Measurements from ENCODE around the gene FHIT.

FHIT gene

DNA sequence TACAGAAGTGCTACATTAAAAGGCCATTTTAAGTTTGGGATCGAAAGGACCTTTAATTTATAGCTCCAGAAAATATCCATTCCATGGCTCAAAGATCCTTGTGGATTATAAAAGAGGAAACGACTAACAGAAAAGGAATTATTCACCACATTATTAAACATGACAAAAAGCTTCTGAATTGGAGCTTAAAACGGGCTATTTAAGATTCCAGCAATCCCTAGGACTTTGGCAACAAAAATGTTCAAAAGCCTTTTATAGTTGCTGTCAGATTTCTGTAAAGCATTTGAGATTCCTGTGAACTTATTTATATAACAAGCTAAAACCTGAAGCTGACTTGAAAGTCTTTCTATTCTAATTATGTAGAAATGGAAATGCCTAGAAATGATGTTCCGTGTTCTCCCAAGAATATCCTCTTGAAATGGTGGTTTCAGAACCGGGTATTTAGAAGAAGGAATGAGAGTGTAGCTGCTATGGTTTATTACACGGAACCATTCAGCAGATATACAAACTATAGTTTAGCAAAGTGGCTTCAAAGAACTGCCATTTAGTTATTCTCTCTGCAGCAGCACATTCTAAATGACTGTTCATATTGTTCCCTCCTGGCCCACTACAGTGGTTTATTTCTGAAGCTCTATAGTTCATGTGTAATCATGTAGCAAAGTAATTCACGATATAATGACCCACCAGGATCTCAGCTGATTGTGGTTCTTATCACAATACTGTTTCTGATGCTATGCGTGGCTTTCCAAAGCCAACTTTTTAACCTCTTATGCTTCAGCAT lies 961.7 kb downstream of the FHIT start:
- Histone ChIP-seq H3K36me3 (ENCODE audit: control insufficient read depth, insufficient read depth, low read length) (no peaks in the 10 kb centered on the region), H3K4me3 (ENCODE audit: low read depth, low read length) (no peak overlapping the region), H3K27ac (ENCODE audit: low read depth, low read length) (no peak overlapping the region), H3K27me3 (ENCODE audit: control insufficient read depth, insufficient read depth, low read length) (no peaks in the 10 kb centered on the region), H3K4me1 (ENCODE audit: control insufficient read depth, insufficient read depth, low read length) (no peaks in the 10 kb centered on the region), H3K9ac (ENCODE audit: low read length) (no peak overlapping the region), H3K9me3 (ENCODE audit: control insufficient read depth, insufficient read depth, low read depth, low read length) (no peaks in the 10 kb centered on the region)

DNA sequence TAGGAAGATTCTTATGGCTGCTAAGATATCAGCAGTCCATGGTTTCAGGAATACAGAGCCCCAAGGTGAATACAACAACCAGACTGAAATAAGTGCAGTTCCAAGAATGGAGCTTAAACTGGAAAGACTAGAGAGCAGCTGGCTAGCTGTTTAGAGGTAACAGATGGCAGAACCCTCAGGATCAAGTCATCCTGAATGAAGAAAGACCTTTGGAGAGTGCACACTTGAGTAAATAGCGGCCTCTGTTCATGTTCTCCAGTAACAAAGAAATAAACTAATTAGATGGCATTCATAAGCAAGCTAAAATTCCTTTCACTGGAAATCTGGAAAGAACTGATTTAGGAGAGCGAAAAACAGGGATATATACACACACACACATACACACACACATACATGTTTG lies 968.4 kb downstream of the FHIT start:
- no peak overlapping the region for H3K4me3 ChIP-seq (ENCODE audit: low read depth, low read length)
- H3K9ac ChIP-seq (ENCODE audit: low read length): no peak overlapping the region
- H3K27ac ChIP-seq (ENCODE audit: low read depth, low read length): no peak overlapping the region
- no peaks in the 10 kb centered on the region for H3K36me3 ChIP-seq (ENCODE audit: control insufficient read depth, insufficient read depth, low read length)
- H3K4me1 ChIP-seq (ENCODE audit: control insufficient read depth, insufficient read depth, low read length): no peaks in the 10 kb centered on the region
- no peaks in the 10 kb centered on the region for H3K9me3 ChIP-seq (ENCODE audit: control insufficient read depth, insufficient read depth, low read depth, low read length)
- no peaks in the 10 kb centered on the region for H3K27me3 ChIP-seq (ENCODE audit: control insufficient read depth, insufficient read depth, low read length)

- H3K36me3 ChIP-seq (ENCODE audit: control insufficient read depth, insufficient read depth, low read length): no peaks in the 10 kb centered on the region
- 0 out of 2 replicates have a peak, but pooled peaks cover 2% of the 10 kb centered on the region for H3K9me3 ChIP-seq (ENCODE audit: control insufficient read depth, insufficient read depth, low read depth, low read length)
- H3K27ac ChIP-seq (ENCODE audit: low read depth, low read length): no peak overlapping the region
- no peak overlapping the region for H3K4me3 ChIP-seq (ENCODE audit: low read depth, low read length)
- H3K9ac ChIP-seq (ENCODE audit: low read length): no peak overlapping the region
- H3K27me3 ChIP-seq (ENCODE audit: control insufficient read depth, insufficient read depth, low read length): no peaks in the 10 kb centered on the region
- H3K4me1 ChIP-seq (ENCODE audit: control insufficient read depth, insufficient read depth, low read length): no peaks in the 10 kb centered on the region
Measured at GRCh38 chr3:60281970-60282369, 969.3 kb downstream of the FHIT start.

GRCh38 chr3:60277361-60277800 lies 973.9 kb downstream of the FHIT start:
- H3K27ac ChIP-seq (ENCODE audit: low read depth, low read length): no peak overlapping the region
- H3K9me3 ChIP-seq (ENCODE audit: control insufficient read depth, insufficient read depth, low read depth, low read length): 0 out of 2 replicates have a peak, but pooled peaks cover 2% of the 10 kb centered on the region
- H3K36me3 ChIP-seq (ENCODE audit: control insufficient read depth, insufficient read depth, low read length): no peaks in the 10 kb centered on the region
- H3K4me3 ChIP-seq (ENCODE audit: low read depth, low read length): no peak overlapping the region
- H3K9ac ChIP-seq (ENCODE audit: low read length): no peak overlapping the region
- no peaks in the 10 kb centered on the region for H3K4me1 ChIP-seq (ENCODE audit: control insufficient read depth, insufficient read depth, low read length)
- no peaks in the 10 kb centered on the region for H3K27me3 ChIP-seq (ENCODE audit: control insufficient read depth, insufficient read depth, low read length)

GRCh38 chr3:60276615-60277014 lies 974.6 kb downstream of the FHIT start:
- Histone ChIP-seq H3K4me3 (ENCODE audit: low read depth, low read length) (no peak overlapping the region), H3K27me3 (ENCODE audit: control insufficient read depth, insufficient read depth, low read length) (no peaks in the 10 kb centered on the region), H3K4me1 (ENCODE audit: control insufficient read depth, insufficient read depth, low read length) (no peaks in the 10 kb centered on the region), H3K27ac (ENCODE audit: low read depth, low read length) (no peak overlapping the region), H3K9ac (ENCODE audit: low read length) (no peak overlapping the region), H3K9me3 (ENCODE audit: control insufficient read depth, insufficient read depth, low read depth, low read length) (0 out of 2 replicates have a peak, but pooled peaks cover 2% of the 10 kb centered on the region), H3K36me3 (ENCODE audit: control insufficient read depth, insufficient read depth, low read length) (no peaks in the 10 kb centered on the region)

DNA sequence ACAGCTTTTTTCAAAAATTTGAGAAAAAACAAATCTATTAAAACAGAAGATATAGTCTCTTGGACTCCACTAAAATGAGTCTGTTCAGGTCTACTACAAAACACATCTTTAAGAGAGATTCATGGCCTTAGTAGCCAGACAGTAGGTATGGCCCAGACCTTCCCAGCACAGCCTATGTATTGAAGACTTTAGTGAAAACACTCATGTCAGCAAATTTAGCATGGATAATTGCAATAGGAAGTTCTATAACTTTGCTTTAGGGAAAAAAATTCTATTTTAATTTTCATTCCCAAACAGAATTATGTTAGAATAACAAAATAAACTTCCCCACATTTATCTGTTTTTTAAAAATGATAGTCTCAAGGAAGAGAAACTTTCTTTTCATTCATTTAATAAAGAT lies 976.6 kb downstream of the FHIT start:
- no peak overlapping the region for H3K4me3 ChIP-seq (ENCODE audit: low read depth, low read length)

GRCh38 chr3:60274098-60274497 lies 977.2 kb downstream of the FHIT start:
- H3K36me3 ChIP-seq (ENCODE audit: control insufficient read depth, insufficient read depth, low read length): no peaks in the 10 kb centered on the region
- H3K4me3 ChIP-seq (ENCODE audit: low read depth, low read length): no peak overlapping the region
- H3K27ac ChIP-seq (ENCODE audit: low read depth, low read length): no peak overlapping the region
- no peaks in the 10 kb centered on the region for H3K27me3 ChIP-seq (ENCODE audit: control insufficient read depth, insufficient read depth, low read length)
- 0 out of 2 replicates have a peak, but pooled peaks cover 2% of the 10 kb centered on the region for H3K9me3 ChIP-seq (ENCODE audit: control insufficient read depth, insufficient read depth, low read depth, low read length)
- no peaks in the 10 kb centered on the region for H3K4me1 ChIP-seq (ENCODE audit: control insufficient read depth, insufficient read depth, low read length)
- H3K9ac ChIP-seq (ENCODE audit: low read length): no peak overlapping the region

More for the DNA sequence above, 976.6 kb downstream of the FHIT start:
- H3K27ac ChIP-seq (ENCODE audit: low read depth, low read length): no peak overlapping the region
- 0 out of 2 replicates have a peak, but pooled peaks cover 2% of the 10 kb centered on the region for H3K9me3 ChIP-seq (ENCODE audit: control insufficient read depth, insufficient read depth, low read depth, low read length)
- H3K27me3 ChIP-seq (ENCODE audit: control insufficient read depth, insufficient read depth, low read length): no peaks in the 10 kb centered on the region
- no peaks in the 10 kb centered on the region for H3K4me1 ChIP-seq (ENCODE audit: control insufficient read depth, insufficient read depth, low read length)
- H3K36me3 ChIP-seq (ENCODE audit: control insufficient read depth, insufficient read depth, low read length): no peaks in the 10 kb centered on the region
- H3K9ac ChIP-seq (ENCODE audit: low read length): no peak overlapping the region

GRCh38 chr3:60269829-60270266 lies 981.4 kb downstream of the FHIT start:
- H3K9me3 ChIP-seq (ENCODE audit: control insufficient read depth, insufficient read depth, low read depth, low read length): no peaks in the 10 kb centered on the region
- H3K4me1 ChIP-seq (ENCODE audit: control insufficient read depth, insufficient read depth, low read length): no peaks in the 10 kb centered on the region
- no peak overlapping the region for H3K27ac ChIP-seq (ENCODE audit: low read depth, low read length)
- no peak overlapping the region for H3K9ac ChIP-seq (ENCODE audit: low read length)
- no peaks in the 10 kb centered on the region for H3K27me3 ChIP-seq (ENCODE audit: control insufficient read depth, insufficient read depth, low read length)
- H3K4me3 ChIP-seq (ENCODE audit: low read depth, low read length): no peak overlapping the region
- no peaks in the 10 kb centered on the region for H3K36me3 ChIP-seq (ENCODE audit: control insufficient read depth, insufficient read depth, low read length)

- Histone ChIP-seq H3K4me1 (ENCODE audit: control insufficient read depth, insufficient read depth, low read length) (no peaks in the 10 kb centered on the region), H3K27ac (ENCODE audit: low read depth, low read length) (no peak overlapping the region), H3K27me3 (ENCODE audit: control insufficient read depth, insufficient read depth, low read length) (no peaks in the 10 kb centered on the region), H3K4me3 (ENCODE audit: low read depth, low read length) (no peak overlapping the region), H3K9me3 (ENCODE audit: control insufficient read depth, insufficient read depth, low read depth, low read length) (no peaks in the 10 kb centered on the region), H3K36me3 (ENCODE audit: control insufficient read depth, insufficient read depth, low read length) (no peaks in the 10 kb centered on the region), H3K9ac (ENCODE audit: low read length) (no peak overlapping the region)
Measured at GRCh38 chr3:60269377-60269776, 981.9 kb downstream of the FHIT start.

DNA sequence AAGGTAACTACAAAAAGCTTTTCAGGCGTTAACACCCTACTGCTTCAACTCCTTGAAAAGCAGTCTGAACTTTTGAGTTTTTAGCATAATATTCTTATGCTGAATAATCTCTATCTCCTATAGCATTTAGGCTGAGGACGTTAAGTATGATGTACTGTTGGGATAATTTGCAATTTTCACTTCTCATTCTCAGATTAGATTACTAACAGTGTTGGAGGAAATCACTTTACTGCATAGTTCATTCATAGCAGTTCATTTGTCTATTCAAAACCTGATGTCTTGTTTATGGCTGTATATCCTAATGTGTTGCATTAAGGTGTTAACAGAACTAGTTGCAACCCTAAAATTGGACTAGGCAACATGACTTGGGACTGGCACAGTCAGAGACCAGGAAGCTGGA lies 983.1 kb downstream of the FHIT start:
- no peaks in the 10 kb centered on the region for H3K4me1 ChIP-seq (ENCODE audit: control insufficient read depth, insufficient read depth, low read length)
- H3K9me3 ChIP-seq (ENCODE audit: control insufficient read depth, insufficient read depth, low read depth, low read length): no peaks in the 10 kb centered on the region
- no peaks in the 10 kb centered on the region for H3K36me3 ChIP-seq (ENCODE audit: control insufficient read depth, insufficient read depth, low read length)
- no peak overlapping the region for H3K27ac ChIP-seq (ENCODE audit: low read depth, low read length)
- H3K9ac ChIP-seq (ENCODE audit: low read length): no peak overlapping the region
- no peaks in the 10 kb centered on the region for H3K27me3 ChIP-seq (ENCODE audit: control insufficient read depth, insufficient read depth, low read length)
- H3K4me3 ChIP-seq (ENCODE audit: low read depth, low read length): no peak overlapping the region

DNA sequence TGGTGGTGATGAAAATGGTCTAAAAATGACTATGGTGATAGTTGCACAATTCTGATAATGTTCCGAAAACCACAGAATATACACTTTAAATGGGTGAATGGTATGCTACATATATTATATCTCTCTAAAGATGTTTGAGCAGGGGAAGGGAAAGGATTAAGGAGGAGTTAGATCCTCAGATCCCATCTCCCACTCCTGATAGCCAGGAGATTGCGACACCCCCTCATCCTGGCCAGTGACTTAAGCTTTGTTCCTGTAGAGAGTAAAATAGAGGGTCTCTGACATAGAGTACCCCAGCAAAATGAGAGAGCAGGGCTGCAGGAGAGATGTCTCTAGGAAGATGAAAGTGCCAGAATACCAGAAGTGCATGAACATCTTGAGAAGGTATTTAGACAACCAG lies 984.8 kb downstream of the FHIT start:
- H3K27ac ChIP-seq (ENCODE audit: low read depth, low read length): no peak overlapping the region
- no peaks in the 10 kb centered on the region for H3K36me3 ChIP-seq (ENCODE audit: control insufficient read depth, insufficient read depth, low read length)
- H3K27me3 ChIP-seq (ENCODE audit: control insufficient read depth, insufficient read depth, low read length): no peaks in the 10 kb centered on the region
- no peak overlapping the region for H3K4me3 ChIP-seq (ENCODE audit: low read depth, low read length)
- no peaks in the 10 kb centered on the region for H3K4me1 ChIP-seq (ENCODE audit: control insufficient read depth, insufficient read depth, low read length)
- H3K9me3 ChIP-seq (ENCODE audit: control insufficient read depth, insufficient read depth, low read depth, low read length): no peaks in the 10 kb centered on the region
- no peak overlapping the region for H3K9ac ChIP-seq (ENCODE audit: low read length)
